Activated naive CD8-positive, alpha-beta T cell (primary cell): ENCODE data around the gene MTMR2.
A peak's percentile ranks its signal among the peaks of the same experiment; 100 is the strongest.
"Not testable (repeated sequence)": the region's sequence is repeated elsewhere in the genome, so short reads cannot be mapped to it uniquely, and the experiment has no call there.

Experiments
- H3K27ac Mint-ChIP-seq: one replicate; pipeline ENCODE4 v1.8.0; 2021; ENCODE audit warnings: mixed read lengths
- H3K27me3 Mint-ChIP-seq: one replicate; pipeline ENCODE4 v1.8.0; 2021; ENCODE audit warnings: mixed read lengths
- H3K36me3 Mint-ChIP-seq: one replicate; pipeline ENCODE4 v1.8.0; 2021; ENCODE audit warnings: mixed read lengths
- H3K4me1 Mint-ChIP-seq: one replicate; pipeline ENCODE4 v1.8.0; 2021; ENCODE audit warnings: low read depth, mixed read lengths
- H3K4me3 Mint-ChIP-seq: one replicate; pipeline ENCODE4 v1.8.0; 2021; ENCODE audit warnings: mild to moderate bottlenecking, mixed read lengths
- H3K9me3 Mint-ChIP-seq: one replicate; pipeline ENCODE4 v1.8.0; 2021; ENCODE audit warnings: low read depth, mixed read lengths

The MTMR2 gene

GRCh38 chr11:95883381-95883780 is 40.5 kb downstream of the MTMR2 start:
- peaks cover 20% of the 10 kb centered on the region for H3K36me3 Mint-ChIP-seq
- no peak overlapping the region for H3K4me3 Mint-ChIP-seq
- H3K4me1 Mint-ChIP-seq: peaks cover 4% of the 10 kb centered on the region
- H3K27ac Mint-ChIP-seq: no peak overlapping the region
- no peaks in the 10 kb centered on the region for H3K9me3 Mint-ChIP-seq
- no peaks in the 10 kb centered on the region for H3K27me3 Mint-ChIP-seq

GRCh38 chr11:95877291-95877690 is 46.6 kb downstream of the MTMR2 start:
- Mint-ChIP-seq H3K4me1 (peaks cover 12% of the 10 kb centered on the region), H3K4me3 (no peak overlapping the region), H3K27me3 (no peaks in the 10 kb centered on the region), H3K36me3 (peaks cover 21% of the 10 kb centered on the region), H3K27ac (peak overlapping the region; percentile 87), H3K9me3 (no peaks in the 10 kb centered on the region)

DNA sequence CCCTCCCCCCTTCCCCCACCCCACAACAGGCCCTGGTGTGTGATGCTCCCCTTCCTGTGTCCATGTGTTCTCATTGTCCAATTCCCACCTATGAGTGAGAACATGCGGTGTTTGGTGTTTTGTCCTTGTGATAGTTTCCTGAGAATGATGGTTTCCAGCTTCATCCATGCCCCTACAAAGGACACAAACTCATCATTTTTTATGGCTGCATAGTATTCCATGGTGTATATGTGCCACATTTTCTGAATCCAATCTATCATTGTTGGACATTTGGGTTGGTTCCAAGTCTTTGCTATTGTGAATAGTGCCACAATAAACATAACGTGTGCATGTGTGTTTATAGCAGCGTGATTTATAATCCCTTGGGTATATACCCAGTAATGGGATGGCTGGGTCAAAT is 53.0 kb downstream of the MTMR2 start:
- not testable (repeated sequence) for H3K36me3 Mint-ChIP-seq, H3K27ac Mint-ChIP-seq, H3K4me1 Mint-ChIP-seq, H3K9me3 Mint-ChIP-seq, H3K27me3 Mint-ChIP-seq, H3K4me3 Mint-ChIP-seq

DNA sequence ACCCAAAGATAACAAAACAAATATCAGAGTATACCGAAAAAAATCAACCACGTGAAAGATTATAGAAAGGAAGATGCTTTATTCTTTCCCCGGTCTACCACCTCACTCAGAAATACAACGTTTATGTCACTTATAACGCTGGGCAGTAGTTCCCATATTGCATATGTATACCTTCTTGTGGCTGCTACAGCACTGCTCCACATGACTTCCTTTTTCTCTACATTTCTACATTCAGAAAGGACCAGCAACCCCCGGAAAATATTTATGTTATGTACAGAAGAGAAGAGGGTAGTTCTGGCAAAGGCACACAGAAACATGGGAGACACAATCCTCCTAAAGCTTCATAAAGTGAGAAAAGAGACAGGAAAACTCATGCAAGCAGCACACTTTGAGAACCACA is 56.8 kb downstream of the MTMR2 start:
- Mint-ChIP-seq H3K27ac (no peak overlapping the region), H3K4me1 (no peaks in the 10 kb centered on the region), H3K9me3 (no peaks in the 10 kb centered on the region), H3K4me3 (no peak overlapping the region), H3K27me3 (no peaks in the 10 kb centered on the region), H3K36me3 (peaks cover 14% of the 10 kb centered on the region)

DNA sequence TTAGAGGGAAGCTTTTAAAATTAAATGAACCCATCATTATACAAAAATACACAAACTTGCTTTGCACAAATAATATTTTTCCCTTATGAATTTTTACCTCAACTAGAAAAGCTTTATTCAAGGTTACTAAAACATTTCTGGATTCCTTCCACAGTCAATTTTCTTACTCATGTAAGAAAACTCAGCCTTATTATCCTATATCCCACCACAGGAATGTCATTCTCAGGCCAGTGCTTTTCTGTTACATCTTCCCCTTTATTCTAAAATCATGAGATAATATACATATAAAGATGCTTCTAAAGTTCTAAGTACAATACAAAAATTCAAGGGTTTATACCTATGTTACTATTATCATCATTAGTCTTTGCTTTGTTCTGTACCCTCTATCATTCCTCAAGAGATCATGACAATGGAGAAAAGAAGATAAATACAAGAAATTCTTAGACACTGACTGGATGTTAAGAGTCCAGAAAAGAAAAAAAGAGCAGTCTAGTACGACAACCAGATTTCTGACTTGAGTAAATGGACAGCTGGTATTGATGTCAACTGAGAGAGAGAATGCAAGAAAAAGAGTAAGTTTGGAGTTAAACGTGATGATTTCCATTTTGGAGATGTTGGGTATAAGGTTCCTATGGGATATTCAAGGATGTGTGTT is 60.3 kb downstream of the MTMR2 start:
- Mint-ChIP-seq H3K36me3 (peaks cover 13% of the 10 kb centered on the region), H3K27ac (no peak overlapping the region), H3K27me3 (no peaks in the 10 kb centered on the region), H3K9me3 (no peaks in the 10 kb centered on the region), H3K4me1 (no peaks in the 10 kb centered on the region), H3K4me3 (no peak overlapping the region)

- not testable (repeated sequence) for H3K27me3 Mint-ChIP-seq
These were observed 63.9 kb downstream of the MTMR2 start for GRCh38 chr11:95860024-95860423.

GRCh38 chr11:95854362-95854761 is 69.5 kb downstream of the MTMR2 start:
- H3K4me1 Mint-ChIP-seq, H3K9me3 Mint-ChIP-seq, H3K27me3 Mint-ChIP-seq, H3K4me3 Mint-ChIP-seq, H3K27ac Mint-ChIP-seq, H3K36me3 Mint-ChIP-seq: not testable (repeated sequence)

More at GRCh38 chr11:95860024-95860423, 63.9 kb downstream of the MTMR2 start:
- not testable (repeated sequence) for H3K27ac Mint-ChIP-seq, H3K4me1 Mint-ChIP-seq, H3K9me3 Mint-ChIP-seq, H3K4me3 Mint-ChIP-seq
- peaks cover 14% of the 10 kb centered on the region for H3K36me3 Mint-ChIP-seq

GRCh38 chr11:95853862-95854261 is 70.0 kb downstream of the MTMR2 start:
- Mint-ChIP-seq H3K4me3 (no peak overlapping the region), H3K27me3 (no peaks in the 10 kb centered on the region), H3K4me1 (no peaks in the 10 kb centered on the region), H3K36me3 (peaks cover 5% of the 10 kb centered on the region), H3K9me3 (no peaks in the 10 kb centered on the region), H3K27ac (no peak overlapping the region)

DNA sequence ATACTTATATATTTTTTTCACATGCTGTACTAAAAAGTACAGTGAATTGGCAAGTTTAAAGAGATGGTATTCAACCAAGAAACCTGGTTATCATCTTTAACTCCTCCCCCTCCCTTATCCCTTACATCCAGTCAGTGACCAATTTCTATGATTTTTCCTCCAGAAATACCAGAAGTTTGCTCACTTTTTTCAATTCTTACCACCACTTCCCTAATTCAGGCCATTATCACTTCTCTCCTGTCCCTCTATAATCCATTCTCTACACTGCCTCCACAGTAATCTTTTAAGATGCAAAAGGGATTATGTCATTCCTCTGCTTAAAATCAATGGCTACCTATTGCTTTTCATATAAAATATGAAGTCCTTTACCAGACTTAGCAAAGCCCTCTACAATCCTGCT is 70.8 kb downstream of the MTMR2 start:
- H3K9me3 Mint-ChIP-seq: no peaks in the 10 kb centered on the region
- H3K36me3 Mint-ChIP-seq: peaks cover 2% of the 10 kb centered on the region
- H3K4me1 Mint-ChIP-seq: no peaks in the 10 kb centered on the region
- H3K4me3 Mint-ChIP-seq: no peak overlapping the region
- H3K27ac Mint-ChIP-seq: no peak overlapping the region
- H3K27me3 Mint-ChIP-seq: no peaks in the 10 kb centered on the region

DNA sequence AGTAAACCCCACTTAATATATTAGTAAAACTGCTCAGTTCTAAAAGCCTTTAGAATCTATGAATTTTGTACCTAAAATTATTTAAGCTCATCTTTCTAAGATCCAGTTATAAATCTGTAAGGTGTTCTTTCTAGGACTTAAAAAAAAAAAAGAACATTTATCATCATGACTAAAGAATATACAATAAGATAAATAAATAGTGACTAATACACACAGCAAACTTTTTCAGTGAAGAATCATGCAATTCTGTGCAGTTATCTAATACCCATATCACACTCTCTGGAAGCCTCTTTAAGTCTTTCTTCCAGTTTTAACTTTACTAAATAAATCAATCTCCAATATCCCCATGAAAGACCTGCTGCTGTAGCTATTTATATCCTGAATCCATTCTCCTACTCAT is 73.8 kb downstream of the MTMR2 start:
- Mint-ChIP-seq H3K27me3 (no peaks in the 10 kb centered on the region), H3K27ac (no peak overlapping the region), H3K4me3 (no peak overlapping the region), H3K36me3 (peaks cover 5% of the 10 kb centered on the region), H3K4me1 (no peaks in the 10 kb centered on the region), H3K9me3 (no peaks in the 10 kb centered on the region)

DNA sequence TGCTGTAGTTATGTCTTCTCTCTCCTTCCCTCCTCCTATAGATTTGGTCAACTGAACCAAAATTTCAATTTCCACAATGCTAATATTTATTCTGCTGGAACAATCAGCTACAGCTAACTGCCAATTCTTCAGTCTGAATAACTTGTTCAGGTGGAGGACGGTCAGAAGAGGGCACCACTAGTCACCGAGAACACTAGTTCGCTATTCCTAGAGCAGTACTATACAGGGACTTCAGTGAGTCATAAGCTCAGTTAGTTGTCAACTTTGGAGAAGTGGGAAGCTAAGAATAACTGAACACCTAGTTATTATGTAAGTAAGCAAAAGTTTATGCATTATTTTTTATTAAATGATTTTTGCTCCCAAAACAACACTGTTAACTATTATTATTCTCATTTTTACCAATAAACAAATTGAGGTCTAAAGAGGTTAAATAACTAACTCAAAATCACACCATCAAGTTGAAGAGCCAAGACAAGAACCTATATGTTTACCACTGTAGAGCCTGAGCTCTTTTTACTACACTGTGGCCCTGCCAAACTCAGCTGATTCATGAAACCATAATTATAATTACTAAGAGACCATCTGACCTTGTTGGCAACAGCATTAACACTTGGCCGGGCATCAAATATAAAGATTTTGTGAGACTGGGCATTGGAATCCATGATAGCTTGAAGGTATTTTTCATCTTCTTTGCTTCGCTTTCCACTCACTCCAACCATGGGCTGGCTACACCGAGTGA is 74.7 kb downstream of the MTMR2 start:
- Mint-ChIP-seq H3K4me1 (no peaks in the 10 kb centered on the region), H3K9me3 (no peaks in the 10 kb centered on the region), H3K4me3 (no peak overlapping the region), H3K27me3 (no peaks in the 10 kb centered on the region), H3K27ac (peak overlapping the region; percentile 6), H3K36me3 (peaks cover 5% of the 10 kb centered on the region)

- Mint-ChIP-seq H3K27ac (no peak overlapping the region), H3K4me1 (no peaks in the 10 kb centered on the region), H3K9me3 (no peaks in the 10 kb centered on the region), H3K4me3 (no peak overlapping the region), H3K27me3 (no peaks in the 10 kb centered on the region), H3K36me3 (peaks cover 3% of the 10 kb centered on the region)
These were observed 78.7 kb downstream of the MTMR2 start for GRCh38 chr11:95845167-95845566.

GRCh38 chr11:95835768-95836488 is 88.0 kb downstream of the MTMR2 start:
- Mint-ChIP-seq H3K9me3 (no peaks in the 10 kb centered on the region), H3K4me1 (peaks cover 3% of the 10 kb centered on the region), H3K36me3 (peaks cover 3% of the 10 kb centered on the region), H3K4me3 (no peak overlapping the region), H3K27me3 (no peaks in the 10 kb centered on the region), H3K27ac (peak overlapping the region; percentile 16)

DNA sequence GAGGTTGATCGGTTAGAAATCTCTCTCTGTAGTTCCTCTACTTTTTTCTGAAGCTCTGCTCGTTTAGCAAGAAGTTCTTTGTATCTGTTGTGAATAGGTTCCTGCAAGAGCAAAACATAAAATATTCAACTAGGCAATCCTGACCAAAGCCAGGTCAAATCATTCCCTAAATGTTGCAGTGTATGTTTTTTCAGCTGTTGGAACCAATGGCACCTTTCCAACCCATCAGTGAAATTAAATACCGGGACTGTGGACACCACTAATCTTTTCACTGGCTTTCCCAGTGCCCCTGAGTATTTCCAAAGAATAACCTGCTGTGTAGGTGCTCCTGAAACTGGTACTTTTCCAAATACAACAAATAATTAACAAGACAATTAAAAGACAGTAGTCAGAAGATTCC is 88.6 kb downstream of the MTMR2 start:
- Mint-ChIP-seq H3K9me3 (no peaks in the 10 kb centered on the region), H3K27me3 (no peaks in the 10 kb centered on the region), H3K36me3 (peaks cover 3% of the 10 kb centered on the region), H3K4me1 (peaks cover 5% of the 10 kb centered on the region), H3K27ac (no peak overlapping the region), H3K4me3 (no peak overlapping the region)

GRCh38 chr11:95833378-95833777 is 90.5 kb downstream of the MTMR2 start:
- no peak overlapping the region for H3K27ac Mint-ChIP-seq
- peaks cover 5% of the 10 kb centered on the region for H3K4me1 Mint-ChIP-seq
- no peaks in the 10 kb centered on the region for H3K9me3 Mint-ChIP-seq
- no peaks in the 10 kb centered on the region for H3K27me3 Mint-ChIP-seq
- no peak overlapping the region for H3K4me3 Mint-ChIP-seq
- peaks cover 6% of the 10 kb centered on the region for H3K36me3 Mint-ChIP-seq
